ENCODE data around the gene MORN1.
"Not testable (repeated sequence)": the region's sequence is repeated elsewhere in the genome, so short reads cannot be mapped to it uniquely, and the experiment has no call there.

Gene MORN1

DNA sequence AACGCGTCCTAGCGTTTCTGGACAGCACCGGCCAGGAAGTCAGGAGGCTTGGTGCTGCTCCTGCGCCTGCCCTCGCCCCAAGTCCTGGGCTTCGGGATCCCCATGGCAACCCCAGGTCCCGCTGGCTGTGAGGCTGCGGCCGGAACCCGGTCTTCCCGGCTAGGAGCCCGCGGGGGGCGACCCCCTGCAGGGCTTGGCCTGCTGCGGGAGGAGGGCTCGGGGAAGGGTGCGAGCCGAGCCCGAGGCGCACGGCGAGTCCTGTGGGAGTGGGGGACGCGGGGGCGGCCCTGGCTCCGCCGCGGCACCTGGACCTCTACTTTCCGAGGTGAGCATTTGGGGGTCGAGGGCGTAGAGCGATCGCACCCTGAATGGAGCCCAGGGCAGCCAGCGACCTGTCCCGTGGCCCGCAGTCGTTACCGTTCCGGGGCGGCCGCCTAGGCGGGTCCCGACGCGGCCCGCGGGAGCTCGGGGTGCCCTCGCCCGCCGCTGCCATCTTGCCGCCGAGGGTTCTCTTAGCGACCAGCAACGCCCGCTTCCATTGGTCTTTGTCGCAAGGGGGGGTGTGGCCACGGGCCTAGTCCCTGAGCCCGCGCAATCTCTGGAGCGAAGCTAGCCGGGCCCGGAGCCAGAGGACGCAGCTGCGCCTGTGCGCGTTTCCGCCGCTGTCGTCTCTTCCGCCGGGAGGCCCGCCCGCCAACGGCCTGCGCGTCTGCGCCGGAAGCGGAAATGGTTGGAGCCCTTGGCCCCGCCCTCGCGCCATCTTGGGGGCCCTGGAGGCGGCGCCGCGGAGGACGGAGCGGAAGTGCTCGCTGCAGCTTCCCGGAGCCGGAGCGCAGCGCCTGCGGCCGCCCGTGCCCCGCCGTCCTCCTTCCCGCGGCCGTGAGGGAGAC lies at the start of gene MORN1, which contains the start of gene RER1:
TSS of gene MORN1 (minus strand) at position 514 of the 890 bp plus-strand sequence. CDS start at position 493, 21 bp downstream.
TSS of gene RER1 (plus strand) at position 801 of the 890 bp plus-strand sequence. CDS start 3,950 bp downstream, outside the sequence.
- peak; percentile 99 for FAIRE-seq

DNA sequence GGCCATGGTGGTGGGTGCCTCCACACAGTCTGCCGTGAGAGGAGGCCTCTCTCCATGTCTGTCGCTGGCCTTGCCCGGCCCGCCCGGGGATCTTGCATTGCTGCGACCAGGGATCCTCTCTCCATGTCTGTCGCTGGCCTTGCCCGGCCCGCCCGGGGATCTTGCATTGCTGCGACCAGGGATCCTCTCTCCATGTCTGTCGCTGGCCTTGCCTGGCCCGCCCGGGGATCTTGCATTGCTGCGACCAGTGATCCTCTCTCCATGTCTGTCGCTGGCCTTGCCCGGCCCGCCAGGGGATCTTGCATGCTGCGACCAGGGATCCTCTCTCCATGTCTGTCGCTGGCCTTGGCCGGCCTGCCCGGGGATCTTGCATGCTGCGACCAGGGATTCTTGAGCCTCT lies 49.0 kb upstream of the MORN1 start:
- not testable (repeated sequence) for DNase-seq (ENCODE audit: extremely low spot score, insufficient read length, low read depth); FAIRE-seq

More for the DNA sequence above, at the start of gene MORN1, which contains the start of gene RER1:
- DNase-seq (ENCODE audit: extremely low spot score, insufficient read length, low read depth): peak; percentile 98

DNA sequence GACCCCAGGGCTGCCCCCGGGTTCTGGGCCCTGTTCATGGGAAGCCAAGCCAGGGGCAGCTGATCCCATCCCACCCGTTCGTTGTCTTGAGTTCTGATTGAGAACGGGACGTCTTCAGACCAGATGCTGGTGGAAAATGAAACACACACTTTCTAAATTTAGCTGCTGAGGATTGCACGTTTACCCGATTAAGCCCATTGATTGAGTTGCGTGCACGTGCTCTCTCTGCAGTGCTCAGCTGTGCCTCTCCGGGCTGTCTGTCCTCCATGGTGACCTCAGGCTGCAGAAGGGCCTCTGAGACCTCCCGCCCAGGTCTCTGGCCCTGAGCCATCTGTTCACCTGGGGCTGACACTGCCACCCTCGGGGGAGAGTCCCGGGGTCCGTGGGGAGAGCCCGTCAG lies 48.0 kb upstream of the MORN1 start:
- DNase-seq (ENCODE audit: extremely low spot score, insufficient read length, low read depth): no peak
- peak; percentile 58 for FAIRE-seq

DNA sequence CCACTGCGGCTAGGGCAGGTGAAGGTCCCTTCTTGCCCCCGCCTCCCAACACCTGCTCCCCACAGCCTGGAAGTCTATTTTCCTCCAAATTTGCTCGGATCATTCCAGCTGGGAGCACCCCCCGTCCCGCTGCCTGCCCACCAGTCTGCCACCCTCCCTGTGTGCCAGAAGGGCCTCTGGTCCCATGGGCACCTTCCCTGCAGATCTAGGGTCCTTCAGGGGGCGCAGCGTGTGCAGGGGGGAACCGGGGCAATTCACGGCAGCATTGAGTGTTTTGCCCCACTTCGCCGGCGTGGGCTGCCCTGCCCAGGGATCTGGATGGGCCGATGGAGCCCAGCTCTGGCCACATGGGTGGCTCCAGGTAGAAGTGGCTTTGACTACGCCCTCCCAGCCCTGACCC lies 47.3 kb upstream of the MORN1 start:
- FAIRE-seq (no peak), DNase-seq (ENCODE audit: extremely low spot score, insufficient read length, low read depth) (no peak)

DNA sequence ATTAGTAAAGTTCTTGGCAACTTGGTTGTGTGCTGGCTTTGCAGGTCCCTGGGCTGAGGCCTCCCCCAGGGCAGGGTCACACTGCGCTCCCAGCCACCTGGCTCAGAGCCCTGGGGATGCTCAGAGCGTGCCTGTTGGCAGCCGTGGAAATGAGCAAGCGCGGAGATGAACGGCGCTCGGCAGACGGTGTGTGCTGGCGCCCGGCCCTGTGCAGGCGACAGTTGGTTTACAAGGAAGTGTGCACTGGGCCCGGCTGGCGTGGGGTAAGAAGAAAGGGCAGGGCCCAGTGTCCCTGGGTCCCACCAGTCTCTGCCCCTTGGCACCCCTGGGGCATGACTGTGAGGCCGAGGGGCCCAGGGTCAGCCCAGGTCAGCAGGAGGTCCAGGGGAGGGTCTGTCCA lies 46.7 kb upstream of the MORN1 start:
- DNase-seq (ENCODE audit: extremely low spot score, insufficient read length, low read depth): no peak
- FAIRE-seq: no peak

DNA sequence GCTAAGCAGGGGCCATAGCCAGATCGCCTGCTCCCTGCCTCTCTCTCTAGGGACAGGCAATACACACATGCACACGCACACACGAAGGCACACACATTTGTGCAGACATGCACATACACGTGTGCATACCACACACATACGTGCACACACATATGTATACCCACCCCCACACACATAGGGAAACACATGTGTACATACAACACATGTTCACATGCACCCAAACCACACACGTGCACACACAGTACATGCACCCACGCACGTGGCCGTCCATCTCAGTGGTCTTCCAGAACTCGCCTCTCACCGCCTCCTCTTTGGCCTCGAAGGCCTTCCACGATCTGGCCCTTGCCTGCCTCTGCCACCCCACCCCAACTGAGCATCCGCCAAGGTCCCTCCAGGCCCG lies 46.3 kb upstream of the MORN1 start:
- no peak for FAIRE-seq

DNA sequence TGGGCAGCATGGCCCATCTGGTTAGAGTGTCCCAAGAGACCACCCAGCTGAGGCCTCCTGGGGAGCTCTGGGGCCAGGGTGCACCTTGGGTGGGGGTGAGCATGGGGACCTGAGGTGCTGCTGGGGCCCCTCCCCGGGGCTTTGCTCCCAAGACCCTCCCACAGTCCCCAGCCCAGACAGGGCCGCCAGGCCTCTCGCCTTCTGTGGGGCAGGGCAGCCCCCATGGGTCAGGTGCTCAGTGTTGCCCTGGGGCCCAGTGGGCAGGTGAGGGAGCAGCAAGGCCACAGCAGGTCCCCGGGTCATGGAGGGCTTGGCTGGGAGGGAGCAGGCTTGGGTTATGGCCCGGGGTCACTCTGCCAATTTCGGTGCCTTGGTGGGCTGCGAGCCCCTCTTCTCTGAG lies 45.5 kb upstream of the MORN1 start:
- DNase-seq (ENCODE audit: extremely low spot score, insufficient read length, low read depth) (no peak), FAIRE-seq (no peak)

More for the DNA sequence above, 46.3 kb upstream of the MORN1 start:
- DNase-seq (ENCODE audit: extremely low spot score, insufficient read length, low read depth): no peak

DNA sequence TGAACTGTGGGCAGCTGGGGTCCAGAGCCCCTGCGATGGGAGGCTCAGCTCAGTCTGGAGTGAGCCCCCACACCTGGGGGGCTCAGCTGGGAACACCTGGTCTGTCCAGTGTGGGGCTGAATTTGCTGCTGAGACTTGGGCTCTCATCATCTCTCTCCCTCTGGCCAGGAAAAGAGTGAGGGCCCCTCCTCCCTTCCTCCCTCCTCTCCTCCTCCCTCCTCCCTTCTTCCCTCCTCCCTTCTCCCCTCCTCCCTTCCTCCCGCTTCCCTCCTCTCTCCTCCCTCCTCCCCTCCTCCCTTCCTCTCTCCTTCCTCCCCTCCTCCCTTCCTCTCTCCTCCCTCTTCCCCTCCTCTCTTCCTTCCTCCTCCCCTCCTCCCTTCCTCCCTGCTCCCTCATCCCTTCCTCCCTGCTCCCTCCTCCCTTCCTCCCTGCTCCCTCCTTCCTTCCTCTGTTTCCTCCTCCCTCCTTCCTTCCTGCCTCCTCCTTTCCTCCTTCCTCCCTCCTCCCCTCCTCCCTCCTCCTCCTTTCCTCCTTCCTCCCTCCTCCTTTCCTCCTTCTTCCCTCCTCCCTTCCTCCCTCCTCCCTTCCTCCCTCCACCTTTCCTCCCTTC lies 44.5 kb upstream of the MORN1 start:
- FAIRE-seq: no peak
- DNase-seq (ENCODE audit: extremely low spot score, insufficient read length, low read depth): no peak

DNA sequence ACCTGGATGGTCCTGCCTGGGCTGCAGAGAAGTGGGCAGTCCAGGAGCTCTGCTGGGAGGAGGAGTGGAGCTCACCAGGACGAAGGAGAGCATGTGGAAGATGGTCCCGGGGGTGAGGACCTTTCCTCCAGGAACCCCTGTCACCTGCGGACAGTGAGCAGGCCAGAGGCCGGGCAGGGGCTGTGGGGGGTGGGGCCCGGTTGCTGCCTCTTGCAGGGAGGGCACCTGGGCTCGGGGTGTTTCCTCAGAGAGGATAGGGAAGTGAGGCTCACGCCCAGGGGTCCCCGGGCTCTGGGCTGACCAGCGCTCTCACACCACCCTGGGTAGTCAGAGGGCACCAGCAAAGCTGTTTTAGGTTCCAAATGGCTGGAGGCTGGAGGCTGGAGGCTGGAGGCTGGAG lies 43.7 kb upstream of the MORN1 start:
- DNase-seq (ENCODE audit: extremely low spot score, insufficient read length, low read depth) (no peak), FAIRE-seq (no peak)

DNA sequence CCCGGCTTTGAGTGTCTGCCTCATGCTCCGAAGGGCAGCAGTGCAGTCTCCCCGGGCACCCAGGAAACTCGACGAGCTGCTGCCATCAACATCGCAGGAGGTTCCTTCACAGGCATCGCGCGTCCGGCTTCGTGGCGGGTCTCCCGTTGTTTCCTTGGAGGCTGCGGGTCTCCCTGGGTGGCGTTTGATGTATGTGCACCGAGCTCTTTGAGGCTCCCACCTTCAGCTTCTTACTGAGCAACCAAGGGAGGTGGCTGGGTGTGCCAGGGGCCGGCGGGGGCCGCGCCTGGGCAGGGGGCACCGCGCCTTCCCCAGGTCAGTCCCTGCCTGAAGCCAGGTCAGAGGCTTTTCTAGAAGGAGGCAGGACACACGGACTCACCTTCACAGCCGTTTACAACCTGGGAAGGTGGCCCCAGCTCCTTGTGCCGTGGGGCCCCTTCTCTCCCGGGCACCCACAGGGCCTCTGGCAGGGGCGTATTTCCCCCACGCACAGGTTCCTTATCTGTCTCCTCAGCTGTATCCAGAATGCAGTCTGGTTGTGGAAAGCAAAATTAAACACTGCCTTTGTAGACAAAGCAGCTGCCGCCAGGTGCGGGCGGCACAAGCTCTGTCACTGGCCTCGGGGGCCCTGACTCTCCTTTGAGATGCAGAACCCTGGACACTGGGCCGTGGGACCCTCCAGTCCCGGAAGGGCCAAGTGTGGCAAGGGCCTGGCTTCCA lies 42.7 kb upstream of the MORN1 start:
- FAIRE-seq (no peak), DNase-seq (ENCODE audit: extremely low spot score, insufficient read length, low read depth) (no peak)

DNA sequence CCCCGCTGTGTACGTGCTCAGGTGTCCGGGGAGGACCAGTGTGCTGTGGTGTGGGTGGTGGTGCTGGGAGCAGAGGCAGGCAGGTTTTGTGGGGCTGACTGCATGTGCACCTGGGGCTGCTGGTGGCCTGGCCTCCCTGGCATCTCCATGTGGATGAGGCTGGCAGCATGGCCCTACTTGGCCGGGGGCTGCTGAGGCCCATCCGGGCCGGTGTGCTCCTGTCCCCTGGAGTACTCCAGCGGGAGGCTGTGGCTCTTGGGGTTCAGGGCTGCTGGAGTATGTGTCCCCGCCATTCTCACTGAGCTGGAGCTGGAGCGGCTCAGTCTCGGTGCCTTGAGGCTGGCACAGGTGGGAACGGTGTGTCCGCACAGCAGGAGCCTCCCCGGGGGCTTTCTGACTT lies 41.8 kb upstream of the MORN1 start:
- FAIRE-seq (no peak), DNase-seq (ENCODE audit: extremely low spot score, insufficient read length, low read depth) (no peak)

DNA sequence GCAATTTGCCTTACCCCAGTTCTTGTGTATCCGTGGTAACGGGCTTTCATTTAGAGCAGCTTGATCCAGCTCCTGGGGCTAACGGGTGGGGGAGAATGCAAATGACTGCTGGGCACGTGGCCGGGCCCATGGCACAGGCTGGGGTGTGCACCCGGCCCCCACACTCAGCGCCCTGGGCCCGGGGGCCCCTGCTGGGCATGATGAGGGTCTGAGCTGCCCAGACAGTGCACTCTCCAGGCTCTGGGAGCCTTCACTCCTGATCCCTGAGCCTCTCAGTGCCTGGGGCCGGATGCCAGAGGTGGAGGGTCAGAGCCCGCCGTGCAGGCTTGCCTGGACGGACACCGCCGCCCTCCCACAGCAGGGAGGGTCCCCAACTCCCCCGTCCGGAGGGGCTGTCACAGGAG lies 41.1 kb upstream of the MORN1 start:
- DNase-seq (ENCODE audit: extremely low spot score, insufficient read length, low read depth): no peak
- no peak for FAIRE-seq

DNA sequence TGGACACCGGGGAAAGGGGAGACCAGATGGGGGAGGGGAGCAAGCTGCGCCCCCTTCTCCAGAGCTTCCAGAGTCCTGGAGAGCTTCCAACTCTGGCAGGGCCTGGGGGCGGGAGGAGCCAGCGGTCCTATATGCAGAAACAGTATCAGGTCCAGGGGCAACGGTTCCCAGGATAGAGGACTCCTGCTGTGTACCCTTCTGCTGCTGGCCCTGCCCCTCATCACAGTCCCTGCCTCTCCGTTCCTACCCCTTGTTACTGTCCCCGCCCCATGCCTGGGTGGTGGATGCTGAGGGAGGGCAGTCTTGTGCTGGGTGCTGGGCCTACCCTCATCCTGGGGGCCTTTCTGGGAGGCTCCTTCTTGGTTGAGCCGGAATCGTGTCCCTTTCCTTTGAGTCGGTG lies 40.2 kb upstream of the MORN1 start:
- FAIRE-seq (no peak), DNase-seq (ENCODE audit: extremely low spot score, insufficient read length, low read depth) (no peak)

DNA sequence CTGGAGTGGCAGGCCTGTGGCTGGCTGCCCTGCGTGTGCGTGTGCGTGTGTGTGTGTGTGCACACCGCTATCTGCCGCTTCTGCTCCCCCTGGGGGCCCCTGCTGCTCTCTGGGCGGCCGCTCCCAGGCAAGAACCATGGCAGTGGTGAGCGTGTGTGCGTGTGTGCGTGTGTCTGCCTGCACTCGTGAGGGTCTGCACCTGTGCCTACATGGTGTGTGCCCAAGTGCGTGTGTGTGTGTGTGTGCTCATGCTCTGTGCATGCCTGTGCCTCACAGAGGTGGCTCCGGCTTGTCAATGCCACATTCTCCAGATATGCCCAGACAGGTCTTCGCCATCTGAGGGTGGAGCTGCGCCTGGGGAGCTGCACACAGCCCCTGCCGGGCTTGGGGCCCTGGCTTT lies 39.7 kb upstream of the MORN1 start:
- FAIRE-seq (no peak), DNase-seq (ENCODE audit: extremely low spot score, insufficient read length, low read depth) (no peak)

DNA sequence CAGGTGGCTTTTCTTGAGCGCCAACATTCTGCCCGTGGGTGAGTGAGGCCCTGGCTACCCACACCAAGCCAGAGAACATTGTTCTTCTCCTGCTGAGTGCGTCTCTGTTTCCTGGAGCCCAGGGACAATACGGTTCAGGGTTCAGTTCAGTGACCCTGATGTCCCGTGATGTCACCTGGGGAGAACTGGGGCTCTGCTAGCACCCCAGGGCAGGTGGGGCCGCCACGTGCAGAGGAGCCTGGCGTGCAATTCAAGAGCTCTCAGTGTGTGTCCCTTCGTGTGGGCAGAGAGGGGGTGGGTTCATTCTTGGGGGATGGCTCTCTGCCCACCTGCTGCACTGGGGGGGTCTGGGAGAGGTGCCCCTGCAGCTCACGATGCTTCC lies 39.2 kb upstream of the MORN1 start:
- DNase-seq (ENCODE audit: extremely low spot score, insufficient read length, low read depth): no peak
- no peak for FAIRE-seq

DNA sequence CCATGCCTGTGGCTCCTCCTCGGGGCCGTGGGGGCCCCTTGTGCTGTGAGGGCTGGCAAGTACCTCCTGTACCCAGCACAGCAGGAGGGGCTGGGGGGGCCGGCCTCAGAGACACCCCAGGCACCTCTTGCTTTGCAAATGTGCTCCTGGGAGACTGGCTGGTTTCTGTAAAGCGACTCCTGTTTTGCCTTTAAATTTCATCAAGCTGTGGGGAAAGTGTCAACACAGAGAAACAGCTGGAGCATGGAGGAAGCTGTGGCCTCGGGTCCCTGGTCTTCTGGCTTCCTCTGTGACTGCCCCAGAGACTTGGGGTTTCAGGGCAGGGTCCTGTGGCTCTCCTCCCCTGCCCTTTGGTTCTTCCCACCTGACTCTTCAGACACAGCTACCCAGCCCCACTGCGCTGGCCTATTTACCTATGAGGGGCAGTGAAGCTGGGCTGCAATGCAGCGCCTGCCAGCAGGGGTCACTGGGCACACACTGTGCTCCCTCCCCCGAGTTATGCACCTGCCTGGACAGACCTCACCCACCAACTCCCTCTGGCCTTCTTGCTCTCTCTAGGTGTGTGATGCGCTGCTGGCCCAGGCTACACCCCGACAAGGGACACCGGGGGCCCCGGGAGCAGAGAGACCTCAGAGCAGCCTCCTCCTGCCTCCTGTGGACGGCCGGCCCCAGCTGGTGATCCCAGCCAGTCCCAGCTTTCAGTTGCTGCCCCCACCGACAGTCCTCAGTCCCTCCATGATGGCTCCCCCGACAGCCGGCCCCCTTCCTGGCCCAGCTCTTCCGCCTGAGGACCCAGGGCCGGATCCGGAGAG lies 38.6 kb upstream of the MORN1 start:
- no peak for DNase-seq (ENCODE audit: extremely low spot score, insufficient read length, low read depth)
- FAIRE-seq: no peak

DNA sequence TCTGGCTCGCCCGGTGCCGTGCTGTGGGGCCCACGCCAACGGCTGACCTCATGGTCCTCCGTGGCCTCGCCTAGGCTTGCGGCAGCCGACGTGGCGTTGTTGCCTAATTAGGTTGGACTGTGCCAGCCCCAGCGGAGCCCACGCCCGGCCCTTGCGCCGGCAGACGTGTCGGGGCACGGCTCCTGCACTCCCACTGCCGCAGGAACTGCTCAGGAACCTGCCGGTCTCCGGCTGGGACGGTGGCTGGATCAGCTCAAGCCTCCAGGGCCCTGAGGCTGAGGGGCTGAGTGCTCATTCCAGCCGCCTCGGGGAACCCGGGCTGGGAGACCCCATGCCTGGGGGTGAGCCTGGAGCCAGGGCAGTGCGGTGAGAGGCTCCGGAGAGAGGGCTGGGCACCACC lies 37.1 kb upstream of the MORN1 start:
- DNase-seq (ENCODE audit: extremely low spot score, insufficient read length, low read depth): no peak
- no peak for FAIRE-seq

DNA sequence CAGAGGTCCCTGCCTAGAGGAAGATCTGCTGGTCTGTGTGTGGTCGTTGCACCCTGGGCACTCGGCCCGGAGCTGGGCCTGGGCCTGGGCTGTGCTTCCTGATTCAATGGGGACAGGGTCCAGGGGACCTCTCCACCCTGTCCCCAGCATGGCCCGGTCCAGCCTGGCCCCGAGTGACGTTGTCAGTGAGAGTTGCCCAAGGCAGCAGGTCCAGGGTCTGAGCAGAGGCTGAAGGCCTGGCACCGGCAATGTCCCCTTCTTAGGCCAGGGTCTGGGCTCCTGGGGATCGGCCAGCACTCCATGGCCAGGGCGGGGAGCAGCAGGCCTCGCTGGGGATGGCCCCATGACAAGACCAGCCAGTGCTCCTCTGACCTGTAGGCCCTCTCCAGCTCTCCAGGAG lies 36.6 kb upstream of the MORN1 start:
- DNase-seq (ENCODE audit: extremely low spot score, insufficient read length, low read depth): no peak
- FAIRE-seq: no peak

DNA sequence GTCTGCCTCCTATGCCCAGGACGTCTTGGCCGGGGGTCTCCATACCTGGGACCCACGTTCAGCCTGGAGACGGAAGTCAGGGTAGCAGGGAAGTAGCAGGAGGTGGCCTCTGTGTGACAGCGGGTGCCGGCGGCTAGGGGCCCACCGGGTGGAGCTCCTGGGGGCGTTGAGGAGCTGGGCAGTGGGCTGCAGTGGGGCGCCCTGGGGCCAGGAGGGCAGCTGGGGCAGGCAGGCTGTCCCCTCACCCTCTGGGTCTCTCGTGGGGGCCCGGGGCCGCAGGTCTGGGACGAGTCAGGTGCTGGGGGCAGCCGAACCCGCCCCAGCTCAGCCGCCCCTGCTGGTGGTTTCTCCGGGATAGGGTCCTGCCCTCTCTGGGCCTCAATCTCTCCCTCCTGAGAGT lies 35.7 kb upstream of the MORN1 start:
- FAIRE-seq (no peak), DNase-seq (ENCODE audit: extremely low spot score, insufficient read length, low read depth) (no peak)

DNA sequence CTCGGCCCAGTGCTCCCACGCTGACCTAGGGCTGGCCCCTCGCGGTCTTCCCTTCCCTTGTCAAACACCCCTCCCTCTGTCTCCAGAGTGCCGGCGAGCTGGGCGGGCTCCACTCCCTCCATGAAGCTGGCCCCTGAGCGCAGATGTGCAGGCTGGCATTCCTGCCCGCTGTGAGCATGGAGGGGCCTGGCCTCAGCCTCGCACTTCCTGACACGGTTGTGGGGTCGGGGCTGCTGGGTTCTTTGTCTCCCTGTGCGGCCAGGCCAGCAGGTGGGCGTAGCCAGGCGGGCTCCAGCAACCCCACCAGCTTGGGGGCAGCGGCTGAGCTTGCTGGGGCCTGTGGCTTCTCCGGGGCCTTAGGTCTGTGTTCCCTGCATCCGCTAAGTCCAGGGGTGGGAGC lies 35.2 kb upstream of the MORN1 start:
- FAIRE-seq: no peak

More for the DNA sequence above, 35.2 kb upstream of the MORN1 start:
- DNase-seq (ENCODE audit: extremely low spot score, insufficient read length, low read depth): no peak
